ENCODE data around the gene HOXA13. TPM values are rescaled to one million over a fixed set of nuclear protein-coding genes. Genes with fewer than 3 reads are reported as not detected.

Gene HOXA13
- total RNA-seq, 4 donors from 2014 or later: not detected

- Histone ChIP-seq H3K4me1 (peaks cover 23 to 69% (median 50%) of the 10 kb centered on the region in 4 donors), H3K9me3 (no peaks in the 10 kb centered on the region), H3K27ac (replicated peaks in 1 of 4) (no peak overlapping the region), H3K27me3 (peaks cover 20 to 100% (median 91%) of the 10 kb centered on the region in 4 donors), H3K36me3 (no peaks in the 10 kb centered on the region), H3K4me3 (peak overlapping the region; percentile 54 to 59 (median 56))
- TF ChIP-seq, protein P1, sequence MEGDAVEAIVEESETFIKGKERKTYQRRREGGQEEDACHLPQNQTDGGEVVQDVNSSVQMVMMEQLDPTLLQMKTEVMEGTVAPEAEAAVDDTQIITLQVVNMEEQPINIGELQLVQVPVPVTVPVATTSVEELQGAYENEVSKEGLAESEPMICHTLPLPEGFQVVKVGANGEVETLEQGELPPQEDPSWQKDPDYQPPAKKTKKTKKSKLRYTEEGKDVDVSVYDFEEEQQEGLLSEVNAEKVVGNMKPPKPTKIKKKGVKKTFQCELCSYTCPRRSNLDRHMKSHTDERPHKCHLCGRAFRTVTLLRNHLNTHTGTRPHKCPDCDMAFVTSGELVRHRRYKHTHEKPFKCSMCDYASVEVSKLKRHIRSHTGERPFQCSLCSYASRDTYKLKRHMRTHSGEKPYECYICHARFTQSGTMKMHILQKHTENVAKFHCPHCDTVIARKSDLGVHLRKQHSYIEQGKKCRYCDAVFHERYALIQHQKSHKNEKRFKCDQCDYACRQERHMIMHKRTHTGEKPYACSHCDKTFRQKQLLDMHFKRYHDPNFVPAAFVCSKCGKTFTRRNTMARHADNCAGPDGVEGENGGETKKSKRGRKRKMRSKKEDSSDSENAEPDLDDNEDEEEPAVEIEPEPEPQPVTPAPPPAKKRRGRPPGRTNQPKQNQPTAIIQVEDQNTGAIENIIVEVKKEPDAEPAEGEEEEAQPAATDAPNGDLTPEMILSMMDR (IDR thresholded peaks at IDR 0.05): peak in 1 of 3 experiments; percentile 4
- TF ChIP-seq EP300 (IDR thresholded peaks at IDR 0.05): no peak
- WGBS: 13% methylated on average over 17 of the region's 27 CpGs
- no peak for DNase-seq (ENCODE audit: extremely low spot score)
- intact Hi-C loops (cut with DNase I): loop anchor here (5.0 kb wide), 1 partner anchor 794 kb away; no protein-coding TSS in a partner anchor
Measured at GRCh38 chr7:27161214-27161720, 38.6 kb downstream of the HOXA13 start.

DNA sequence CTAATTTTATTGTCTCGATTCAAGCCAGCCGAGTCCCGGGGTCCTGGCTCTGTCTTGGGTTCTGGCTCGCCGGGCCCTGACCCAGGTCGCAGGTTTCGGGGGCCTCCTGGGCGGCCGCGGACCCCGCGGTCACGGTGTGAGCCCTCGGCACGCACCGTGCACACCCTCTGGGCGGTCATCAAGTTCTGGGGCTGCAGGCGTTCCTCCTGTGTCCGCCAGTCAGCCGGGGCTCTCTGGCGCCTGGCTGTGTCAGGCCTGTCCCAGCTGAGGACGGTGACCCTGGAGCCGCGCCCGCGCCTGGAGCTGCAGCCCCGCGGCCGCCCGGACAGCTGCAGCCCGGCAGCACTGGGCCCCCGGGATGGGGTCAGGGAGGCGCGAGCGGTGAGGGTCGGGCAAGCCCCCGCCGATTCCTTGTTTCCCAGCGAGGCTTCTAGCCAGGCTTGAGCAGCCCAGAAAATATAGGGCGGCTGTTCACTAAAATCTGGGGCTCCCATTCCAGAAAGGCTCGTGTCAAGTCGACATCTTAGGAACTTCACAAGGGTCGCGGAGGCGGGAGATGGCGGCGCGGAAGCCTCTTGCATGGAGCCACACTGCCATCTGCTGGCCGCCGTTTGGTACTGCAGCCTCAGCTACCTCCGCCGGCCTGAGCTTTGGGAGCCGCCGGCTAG, 39.2 kb downstream of the HOXA13 start:
- intact Hi-C loops (cut with DNase I): loop anchor here (5.0 kb wide), 1 partner anchor 793 kb away; no protein-coding TSS in a partner anchor
- H3K27ac ChIP-seq (replicated peaks in 1 of 4): no peak overlapping the region
- peak overlapping the region; percentile 54 to 59 (median 56) for H3K4me3 ChIP-seq
- peak in 1 of 2 donors; percentile 49 for TF ChIP-seq POLR2AphosphoS5 (IDR thresholded peaks at IDR 0.05)
- TF ChIP-seq EP300 (IDR thresholded peaks at IDR 0.05): no peak
- TF ChIP-seq, protein P1 (IDR thresholded peaks at IDR 0.05): peak; percentile 97 to 100 (median 99)
- no peaks in the 10 kb centered on the region for H3K36me3 ChIP-seq
- peaks cover 20 to 100% (median 91%) of the 10 kb centered on the region in 4 donors for H3K27me3 ChIP-seq
- WGBS: 7% methylated on average over 31 of the region's 54 CpGs
- H3K9me3 ChIP-seq: no peaks in the 10 kb centered on the region
- peaks cover 25 to 69% (median 50%) of the 10 kb centered on the region in 4 donors for H3K4me1 ChIP-seq
- peak; percentile 97 for DNase-seq (ENCODE audit: extremely low spot score)

GRCh38 chr7:27160145-27160545, 39.7 kb downstream of the HOXA13 start:
- no peaks in the 10 kb centered on the region for H3K36me3 ChIP-seq
- no peaks in the 10 kb centered on the region for H3K9me3 ChIP-seq
- peak overlapping the region; percentile 54 to 59 (median 56) for H3K4me3 ChIP-seq
- H3K4me1 ChIP-seq: peaks cover 30 to 69% (median 50%) of the 10 kb centered on the region in 4 donors
- TF ChIP-seq EP300 (IDR thresholded peaks at IDR 0.05) (no peak), POLR2AphosphoS5 (IDR thresholded peaks at IDR 0.05) (no peak), POLR2A (IDR thresholded peaks at IDR 0.05; ENCODE audit: low read depth) (no peak)
- TF ChIP-seq, protein P1 (IDR thresholded peaks at IDR 0.05): no peak
- 55% methylated on average over 20 of the region's 23 CpGs for WGBS
- no peak overlapping the region for H3K27ac ChIP-seq (replicated peaks in 1 of 4)
- DNase-seq (ENCODE audit: extremely low spot score): no peak
- peaks cover 16 to 100% (median 91%) of the 10 kb centered on the region in 4 donors for H3K27me3 ChIP-seq
- intact Hi-C loops (cut with DNase I): loop anchor here (5.0 kb wide), 1 partner anchor 793 kb away; no protein-coding TSS in a partner anchor

GRCh38 chr7:27159266-27160144, 40.4 kb downstream of the HOXA13 start:
- H3K4me1 ChIP-seq: peaks cover 35 to 69% (median 50%) of the 10 kb centered on the region in 4 donors
- no peak for TF ChIP-seq POLR2A (IDR thresholded peaks at IDR 0.05; ENCODE audit: low read depth)
- TF ChIP-seq, protein P1 (IDR thresholded peaks at IDR 0.05): no peak
- TF ChIP-seq POLR2AphosphoS5 (IDR thresholded peaks at IDR 0.05): no peak
- TF ChIP-seq EP300 (IDR thresholded peaks at IDR 0.05): no peak
- no peak for DNase-seq (ENCODE audit: extremely low spot score)
- no peak overlapping the region for H3K27ac ChIP-seq (replicated peaks in 1 of 4)
- H3K36me3 ChIP-seq: no peaks in the 10 kb centered on the region
- peaks cover 16 to 100% (median 91%) of the 10 kb centered on the region in 4 donors for H3K27me3 ChIP-seq
- H3K9me3 ChIP-seq: no peaks in the 10 kb centered on the region
- 64% methylated on average over 26 of the region's 27 CpGs for WGBS
- intact Hi-C loops (cut with DNase I): loop anchor here (5.0 to 10.0 kb wide), 3 partner anchors 792 to 1297 kb away; no protein-coding TSS in a partner anchor
- no peak overlapping the region for H3K4me3 ChIP-seq
